ENCODE measurements around the gene MB21D2. TPM values are rescaled to one million over a fixed set of nuclear protein-coding genes. Genes with fewer than 3 reads are reported as not detected.

The MB21D2 gene
- total RNA-seq, 1 donor from 2014 or later, result 11.0 TPM

DNA sequence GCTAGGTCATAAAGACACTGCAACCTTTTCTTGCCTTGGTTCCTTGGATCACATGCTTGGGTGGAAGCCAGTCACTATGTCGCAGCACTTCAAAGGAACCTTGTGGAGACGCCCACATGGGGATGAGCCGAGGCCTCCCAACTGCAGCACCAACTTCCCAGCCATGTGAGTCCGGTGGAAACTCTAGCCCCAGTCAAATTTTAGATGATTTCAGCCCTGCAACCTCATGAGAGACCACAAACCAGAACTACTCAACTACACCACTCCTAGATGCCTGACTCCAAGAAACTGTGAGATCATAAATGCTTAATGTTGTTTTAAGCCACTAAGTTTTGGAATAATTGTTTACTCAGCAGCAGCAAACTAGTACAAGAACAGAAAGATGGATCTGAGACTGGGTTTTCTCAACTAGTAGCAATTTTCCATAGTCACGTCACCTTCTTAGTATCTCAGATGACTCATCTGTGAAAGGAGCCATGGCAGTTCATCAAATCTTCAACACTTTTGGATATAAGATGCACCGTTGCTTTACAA is 86.5 kb downstream of the MB21D2 start:
- H3K4me1 ChIP-seq (ENCODE audit: insufficient read depth, low read length), result peaks cover 55% of the 10 kb centered on the region
- H3K27ac Mint-ChIP-seq (ENCODE audit: unreplicated experiment), result peak overlapping the region; percentile 74

DNA sequence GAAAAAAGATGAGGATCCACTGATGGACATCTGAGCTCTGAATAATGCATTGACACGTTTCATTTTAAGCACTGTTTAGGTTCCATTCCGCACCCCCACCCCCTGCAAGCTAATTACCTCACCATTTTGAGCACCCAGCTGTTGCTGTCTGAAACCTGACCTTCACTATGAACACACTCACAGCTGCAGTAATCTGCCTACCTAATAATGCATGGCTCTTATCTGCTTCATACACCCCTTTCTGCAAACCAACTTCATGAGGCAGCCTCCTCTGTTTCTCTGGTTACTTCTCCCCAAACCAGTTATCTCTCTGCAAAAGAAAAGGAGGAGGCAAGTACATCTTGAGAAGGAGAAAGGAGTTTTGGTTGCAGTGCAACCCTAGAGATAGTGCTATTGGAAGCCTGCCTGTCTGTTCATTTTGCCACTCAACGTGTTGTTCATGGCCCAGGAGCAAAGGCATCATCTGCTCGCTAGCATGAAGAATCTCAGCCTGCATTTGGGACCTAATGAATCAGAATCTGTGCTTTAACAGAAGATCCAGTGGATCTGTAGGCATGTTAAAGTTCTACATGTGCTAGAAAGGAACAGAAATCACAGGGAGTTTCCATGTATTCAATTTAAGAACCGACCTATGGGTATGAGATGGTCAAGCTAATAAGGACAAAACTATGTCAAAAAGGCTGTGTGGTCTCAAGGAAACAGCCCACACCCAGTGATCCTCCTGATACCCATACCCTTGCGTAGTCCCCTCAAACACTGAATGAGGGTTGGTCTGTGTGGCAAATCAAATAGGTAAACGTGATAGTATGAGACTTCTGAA is 87.2 kb downstream of the MB21D2 start:
- peak overlapping the region; percentile 77 for H3K9ac ChIP-seq (ENCODE audit: low read length)
- H3K9me3 ChIP-seq (ENCODE audit: insufficient read depth, low read depth, low read length), result no peaks in the 10 kb centered on the region
- H3K27ac ChIP-seq (ENCODE audit: low read depth, low read length), result peak overlapping the region; percentile 92
- peaks cover 68% of the 10 kb centered on the region for H3K79me2 ChIP-seq (ENCODE audit: insufficient read depth, low read length)
- peaks cover 48% of the 10 kb centered on the region for H3K4me1 ChIP-seq (ENCODE audit: insufficient read depth, low read length)
- H3K4me1 Mint-ChIP-seq (ENCODE audit: low read depth, unreplicated experiment), result peaks cover 38% of the 10 kb centered on the region
- H3K27me3 ChIP-seq (ENCODE audit: insufficient read depth, low read length), result no peaks in the 10 kb centered on the region
- TF ChIP-seq EZH2 (IDR thresholded peaks at IDR 0.05; ENCODE audit: insufficient read depth, low read length), result no peak
- TF ChIP-seq, protein P1, sequence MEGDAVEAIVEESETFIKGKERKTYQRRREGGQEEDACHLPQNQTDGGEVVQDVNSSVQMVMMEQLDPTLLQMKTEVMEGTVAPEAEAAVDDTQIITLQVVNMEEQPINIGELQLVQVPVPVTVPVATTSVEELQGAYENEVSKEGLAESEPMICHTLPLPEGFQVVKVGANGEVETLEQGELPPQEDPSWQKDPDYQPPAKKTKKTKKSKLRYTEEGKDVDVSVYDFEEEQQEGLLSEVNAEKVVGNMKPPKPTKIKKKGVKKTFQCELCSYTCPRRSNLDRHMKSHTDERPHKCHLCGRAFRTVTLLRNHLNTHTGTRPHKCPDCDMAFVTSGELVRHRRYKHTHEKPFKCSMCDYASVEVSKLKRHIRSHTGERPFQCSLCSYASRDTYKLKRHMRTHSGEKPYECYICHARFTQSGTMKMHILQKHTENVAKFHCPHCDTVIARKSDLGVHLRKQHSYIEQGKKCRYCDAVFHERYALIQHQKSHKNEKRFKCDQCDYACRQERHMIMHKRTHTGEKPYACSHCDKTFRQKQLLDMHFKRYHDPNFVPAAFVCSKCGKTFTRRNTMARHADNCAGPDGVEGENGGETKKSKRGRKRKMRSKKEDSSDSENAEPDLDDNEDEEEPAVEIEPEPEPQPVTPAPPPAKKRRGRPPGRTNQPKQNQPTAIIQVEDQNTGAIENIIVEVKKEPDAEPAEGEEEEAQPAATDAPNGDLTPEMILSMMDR (IDR thresholded peaks at IDR 0.05; ENCODE audit: insufficient read depth, low read depth, low read length), result no peak
- no peaks in the 10 kb centered on the region for H3K9me3 Mint-ChIP-seq (ENCODE audit: unreplicated experiment)
- peak overlapping the region; percentile 77 for H3K4me2 ChIP-seq (ENCODE audit: low read length)
- H3K36me3 ChIP-seq (ENCODE audit: insufficient read depth, low read length), result no peaks in the 10 kb centered on the region
- no peaks in the 10 kb centered on the region for H3K36me3 Mint-ChIP-seq (ENCODE audit: low read depth, unreplicated experiment)
- DNase-seq (ENCODE audit: low read depth) (peak; percentile 49), FAIRE-seq (no peak)
- H4K20me1 ChIP-seq (ENCODE audit: insufficient read depth, low read length), result peaks cover 8% of the 10 kb centered on the region
- peak overlapping the region; percentile 74 for H3K27ac Mint-ChIP-seq (ENCODE audit: unreplicated experiment)
- H3K4me3 ChIP-seq (ENCODE audit: insufficient read depth, low read depth, low read length), result peak overlapping the region; percentile 34
- no peak overlapping the region for H2AFZ ChIP-seq (ENCODE audit: low read depth, low read length)
- no peaks in the 10 kb centered on the region for H3K27me3 Mint-ChIP-seq (ENCODE audit: low read depth, unreplicated experiment)
- no peak overlapping the region for H3K4me3 Mint-ChIP-seq (ENCODE audit: unreplicated experiment)

More for the DNA sequence above, 86.5 kb downstream of the MB21D2 start:
- peaks cover 63% of the 10 kb centered on the region for H3K79me2 ChIP-seq (ENCODE audit: insufficient read depth, low read length)
- no peaks in the 10 kb centered on the region for H3K9me3 ChIP-seq (ENCODE audit: insufficient read depth, low read depth, low read length)
- H3K27me3 ChIP-seq (ENCODE audit: insufficient read depth, low read length), result no peaks in the 10 kb centered on the region
- peak overlapping the region; percentile 77 for H3K4me2 ChIP-seq (ENCODE audit: low read length)
- no peak for FAIRE-seq
- Mint-ChIP-seq H3K4me1 (ENCODE audit: low read depth, unreplicated experiment) (peaks cover 44% of the 10 kb centered on the region), H3K27me3 (ENCODE audit: low read depth, unreplicated experiment) (no peaks in the 10 kb centered on the region), H3K36me3 (ENCODE audit: low read depth, unreplicated experiment) (no peaks in the 10 kb centered on the region), H3K9me3 (ENCODE audit: unreplicated experiment) (no peaks in the 10 kb centered on the region), H3K4me3 (ENCODE audit: unreplicated experiment) (peak overlapping the region; percentile 36)
- peaks cover 6% of the 10 kb centered on the region for H4K20me1 ChIP-seq (ENCODE audit: insufficient read depth, low read length)
- no peak overlapping the region for H2AFZ ChIP-seq (ENCODE audit: low read depth, low read length)
- H3K27ac ChIP-seq (ENCODE audit: low read depth, low read length), result peak overlapping the region; percentile 92
- no peaks in the 10 kb centered on the region for H3K36me3 ChIP-seq (ENCODE audit: insufficient read depth, low read length)
- H3K4me3 ChIP-seq (ENCODE audit: insufficient read depth, low read depth, low read length), result peak overlapping the region; percentile 34
- peak; percentile 98 for DNase-seq (ENCODE audit: low read depth)
- no peak for TF ChIP-seq EZH2 (IDR thresholded peaks at IDR 0.05; ENCODE audit: insufficient read depth, low read length)
- TF ChIP-seq, protein P1 (IDR thresholded peaks at IDR 0.05; ENCODE audit: insufficient read depth, low read depth, low read length), result no peak
- H3K9ac ChIP-seq (ENCODE audit: low read length), result peak overlapping the region; percentile 77
